Psoas muscle (tissue), 8 donors: ENCODE results near the gene IFITM1. TPM values are rescaled to one million over a fixed set of nuclear protein-coding genes. Genes with fewer than 3 reads are reported as not detected.
"Not testable (repeated sequence)": the region's sequence is repeated elsewhere in the genome, so short reads cannot be mapped to it uniquely, and the experiment has no call there.

Source experiments
- ATAC-seq, 4 donors: fragments of 200-7000 bp; cut with Tn5 transposase; one replicate each; pipeline ENCODE4 v1.9.1; 2020; ENCODE audit warnings: moderate library complexity in 3 of 4, mild to moderate bottlenecking in 2 of 4
- DNase-seq, 2 donors: peaks; one replicate each; pipeline ENCODE4 v3.0.0-alpha.2; 2020
- H3K27ac ChIP-seq: fragments of 200-600 bp; one replicate; pipeline ENCODE4 v1.8.0; 2022
- H3K27me3 ChIP-seq, 3 donors: fragments of 200-600 bp in 1 of 3; one replicate each; pipeline versions ENCODE4 v1.6.1 to v1.8.0; 2013 to 2022; ENCODE audit warnings: low read length in 2 of 3, mild to moderate bottlenecking in 2 of 3, moderate library complexity in 1 of 3; ENCODE audit not compliant: insufficient read depth in 3 of 3
- H3K36me3 ChIP-seq, 2 donors: fragments of 200-600 bp in 1 of 2; one replicate each; pipeline versions ENCODE4 v1.6.1 to v1.8.0; 2013 to 2022; ENCODE audit warnings: low read depth in 1 of 2, mild to moderate bottlenecking in 1 of 2, moderate library complexity in 1 of 2; ENCODE audit not compliant: insufficient read depth in 1 of 2
- H3K4me1 ChIP-seq: fragments of 200-600 bp; one replicate; pipeline ENCODE4 v1.8.0; 2022
- H3K4me3 ChIP-seq: fragments of 200-600 bp; one replicate; pipeline ENCODE4 v1.8.0; 2022; ENCODE audit warnings: mild to moderate bottlenecking
- H3K9me3 ChIP-seq: fragments of 200-600 bp; one replicate; pipeline ENCODE4 v1.8.0; 2022
- WGBS, 3 donors: extraction: QIAGEN DNeasy Blood & Tissue Kit; methylation state at CpG; one replicate each; pipeline versions ENCODE4 v1.1.6 to v1.1.7; 2013; 5-methylcytosine and 5-hydroxymethylcytosine counted together
- intact Hi-C, 2 donors: fragments of 100-400 bp; cut with DNase I; formaldehyde crosslinking; loops; one replicate each; pipeline versions ENCODE4 v1.11.0 to v1.14.2; 2022
- long read RNA-seq, 2 donors: library from polyadenylated mRNA; unstranded; transcript quantifications; one replicate each; pipeline ENCODE4 v2.0.0, GENCODE V29; 2021
- polyA plus RNA-seq, 3 donors: library from polyadenylated mRNA; stranded (reverse); fragments of 200-250 nt; gene quantifications; one replicate each; pipeline ENCODE4 v1.2.3, GENCODE V29; 2013
- total RNA-seq, 4 donors: library from RNA; stranded (reverse); fragmentation: NEBNext Ultra II Directional in 2 of 4; extraction: Animal tissue kit (Norgen Biotek cat#: 25700) in 2 of 4; gene quantifications; one replicate each; pipeline versions ENCODE4 v1.2.1 to v1.2.4, GENCODE V29; 2021 to 2023
- TF ChIP-seq, protein P1 (sequence below): fragments of 200-600 bp; IDR thresholded peaks from one replicate; pipeline ENCODE4 v1.8.0; 2022; ENCODE audit warnings: antibody characterized with exemption
- donor health status: healthy with polysubstance abuse.
- donor health status: DM: no; HTN: no; CAD: no; lungs with moderate emphysema.
- donor health status: Bipolar disorder and iron deficiency.
- donor health status: healthy.
- donor health status: DM: yes; HTN: yes; CAD: no.
- donor health status: DM: no; HTN: no; CAD: no.
- donor health status: DM: no; HTN: no; CAD: no.
- donor health status: DM: yes; HTN: yes; CAD: no.

The IFITM1 gene
- total RNA-seq (100 to 1,000 TPM in 1 of 4 donors, 10 to 100 TPM in 3; 44.0 to 105 (median 71.3) TPM), polyA plus RNA-seq (100 to 1,000 TPM in 1 of 3 donors, 10 to 100 TPM in 2; 39.7 to 107 (median 69.7) TPM)
- long read RNA-seq, donor 1, transcript IFITM1-202 (2 exons, 855 nt): major isoform, 48 of 55 reads
- long read RNA-seq, donor 1, partial matches to known transcripts: 0 of 55 reads
- long read RNA-seq, donor 1, other reads (novel, unspliced or antisense): 7 of 55 reads
- long read RNA-seq, donor 2, transcript IFITM1-202 (2 exons, 855 nt): major isoform, 51 of 53 reads
- long read RNA-seq, donor 2, partial matches to known transcripts: 0 of 53 reads
- long read RNA-seq, donor 2, other reads (novel, unspliced or antisense): 2 of 53 reads

DNA sequence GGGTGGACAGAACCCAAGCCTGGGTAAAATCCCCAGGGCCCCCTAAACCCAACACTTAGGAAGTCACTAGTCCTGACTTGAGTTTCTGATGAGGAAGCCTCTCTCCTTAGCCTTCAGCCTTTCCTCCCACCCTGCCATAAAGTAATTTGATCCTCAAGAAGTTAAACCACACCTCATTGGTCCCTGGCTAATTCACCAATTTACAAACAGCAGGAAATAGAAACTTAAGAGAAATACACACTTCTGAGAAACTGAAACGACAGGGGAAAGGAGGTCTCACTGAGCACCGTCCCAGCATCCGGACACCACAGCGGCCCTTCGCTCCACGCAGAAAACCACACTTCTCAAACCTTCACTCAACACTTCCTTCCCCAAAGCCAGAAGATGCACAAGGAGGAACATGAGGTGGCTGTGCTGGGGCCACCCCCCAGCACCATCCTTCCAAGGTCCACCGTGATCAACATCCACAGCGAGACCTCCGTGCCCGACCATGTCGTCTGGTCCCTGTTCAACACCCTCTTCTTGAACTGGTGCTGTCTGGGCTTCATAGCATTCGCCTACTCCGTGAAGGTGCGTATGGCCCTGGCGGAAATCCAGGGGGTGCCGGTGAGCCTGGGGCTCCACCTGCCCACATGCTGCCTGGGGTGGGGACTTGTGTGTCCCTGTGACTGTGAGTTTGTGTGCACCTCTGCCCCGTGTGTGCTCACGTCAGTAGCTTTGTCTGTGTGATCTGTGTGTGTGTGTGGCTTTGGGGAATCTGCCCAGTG is at the start of gene IFITM1:
IFITM1 (plus strand) TSS at position 254 of the 767 bp plus-strand sequence; CDS start at position 385, 131 bp downstream.
- Histone ChIP-seq H3K9me3 (no peaks in the 10 kb centered on the region), H3K36me3 (no peaks in the 10 kb centered on the region), H3K4me1 (peaks cover 9% of the 10 kb centered on the region), H3K4me3 (peak within 1 kb of the TSS; percentile 67), H3K27ac (peak within 1 kb of the TSS; percentile 71), H3K27me3 (peaks cover 0 to 30% (median 5%) of the 10 kb centered on the region in 3 donors)
- TF ChIP-seq, protein P1, sequence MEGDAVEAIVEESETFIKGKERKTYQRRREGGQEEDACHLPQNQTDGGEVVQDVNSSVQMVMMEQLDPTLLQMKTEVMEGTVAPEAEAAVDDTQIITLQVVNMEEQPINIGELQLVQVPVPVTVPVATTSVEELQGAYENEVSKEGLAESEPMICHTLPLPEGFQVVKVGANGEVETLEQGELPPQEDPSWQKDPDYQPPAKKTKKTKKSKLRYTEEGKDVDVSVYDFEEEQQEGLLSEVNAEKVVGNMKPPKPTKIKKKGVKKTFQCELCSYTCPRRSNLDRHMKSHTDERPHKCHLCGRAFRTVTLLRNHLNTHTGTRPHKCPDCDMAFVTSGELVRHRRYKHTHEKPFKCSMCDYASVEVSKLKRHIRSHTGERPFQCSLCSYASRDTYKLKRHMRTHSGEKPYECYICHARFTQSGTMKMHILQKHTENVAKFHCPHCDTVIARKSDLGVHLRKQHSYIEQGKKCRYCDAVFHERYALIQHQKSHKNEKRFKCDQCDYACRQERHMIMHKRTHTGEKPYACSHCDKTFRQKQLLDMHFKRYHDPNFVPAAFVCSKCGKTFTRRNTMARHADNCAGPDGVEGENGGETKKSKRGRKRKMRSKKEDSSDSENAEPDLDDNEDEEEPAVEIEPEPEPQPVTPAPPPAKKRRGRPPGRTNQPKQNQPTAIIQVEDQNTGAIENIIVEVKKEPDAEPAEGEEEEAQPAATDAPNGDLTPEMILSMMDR: no peak
- DNase-seq (peak in 1 of 2 donors; percentile 52), ATAC-seq (peak in 2 of 4 donors; percentile 13 to 35)
- intact Hi-C loops: no loop called here
- WGBS, 3 donors: 39 to 52% (median 42%) methylated on average over 18 of the region's 18 CpGs

DNA sequence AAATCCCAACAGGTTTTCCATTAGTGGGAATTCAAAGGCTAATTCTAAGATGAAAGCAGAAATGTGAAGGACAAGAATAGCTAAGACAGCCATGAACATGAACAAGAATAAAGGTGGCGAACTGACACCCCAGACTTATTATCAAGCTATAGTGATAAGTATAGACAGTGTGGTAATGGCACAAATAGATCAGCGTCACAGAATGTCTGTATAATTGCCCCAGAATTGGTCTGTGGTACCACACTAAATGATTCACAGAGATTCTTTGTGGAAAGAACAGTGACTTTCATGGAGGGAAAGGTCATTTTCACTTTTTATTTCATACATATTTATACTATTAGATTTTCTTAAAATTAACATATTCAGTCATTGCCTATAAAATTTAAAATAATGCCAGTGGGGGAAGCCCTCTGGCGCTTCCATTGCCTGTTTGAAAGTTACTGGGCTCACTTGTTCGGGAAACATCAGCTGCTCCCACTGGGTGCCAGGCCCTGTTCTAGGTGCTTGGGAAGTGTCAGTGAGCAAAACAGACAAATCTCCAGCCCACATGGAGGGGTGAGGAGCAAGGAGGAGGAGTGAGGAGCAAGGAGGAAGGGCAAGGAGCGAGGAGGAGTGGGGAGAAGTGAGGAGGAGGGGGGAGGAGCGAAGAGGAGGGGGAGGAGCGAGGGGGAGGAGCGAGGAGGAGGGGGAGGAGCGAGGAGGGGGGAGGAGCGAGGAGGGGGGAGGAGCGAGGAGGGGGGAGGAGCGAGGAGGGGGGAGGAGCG is 47.0 kb upstream of the IFITM1 start:
- Histone ChIP-seq H3K4me3 (no peak overlapping the region), H3K36me3 (no peaks in the 10 kb centered on the region), H3K27ac (no peak overlapping the region), H3K4me1 (no peaks in the 10 kb centered on the region), H3K27me3 (peaks cover 0 to 24% (median 0%) of the 10 kb centered on the region in 3 donors), H3K9me3 (peaks cover 3% of the 10 kb centered on the region)
- ATAC-seq (no peak), DNase-seq (no peak)
- TF ChIP-seq, protein P1: no peak
- intact Hi-C loops: no loop called here
- WGBS, 3 donors: 81 to 91% (median 86%) methylated on average over 4 to 5 of the region's 13 CpGs

DNA sequence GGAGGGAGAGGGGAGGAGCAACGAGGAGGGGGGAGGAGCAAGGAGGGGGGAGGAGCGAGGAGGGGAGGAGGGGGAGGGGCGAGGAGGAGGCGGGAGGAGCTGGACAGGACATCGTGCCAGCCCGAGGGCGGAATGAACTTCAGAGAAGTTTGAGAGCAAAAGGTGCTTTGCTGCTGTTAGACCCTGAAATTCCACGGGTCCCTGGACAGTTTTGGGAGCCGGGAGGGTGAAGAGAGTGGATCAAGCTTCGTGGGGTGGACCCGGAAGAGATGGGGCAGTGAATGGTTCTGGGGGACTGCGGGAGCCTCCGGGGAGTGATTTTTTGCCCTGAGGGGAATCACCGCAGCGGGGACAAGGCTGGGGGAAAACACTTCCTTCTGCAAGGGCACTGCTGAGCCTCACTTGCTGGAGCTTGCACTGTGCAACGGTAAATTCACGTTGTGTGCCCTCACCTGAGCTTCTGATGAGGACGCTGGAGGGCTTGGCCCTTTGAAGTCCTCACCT is 46.3 kb upstream of the IFITM1 start:
- ATAC-seq: peak; percentile 11 to 42 (median 30)
- peak in 1 of 2 donors; percentile 51 for DNase-seq
- H3K4me3 ChIP-seq: peak overlapping the region; percentile 32
- WGBS, 3 donors: 42 to 64% (median 57%) methylated on average over 16 to 17 of the region's 18 CpGs
- H3K36me3 ChIP-seq: no peaks in the 10 kb centered on the region
- H3K4me1 ChIP-seq: no peaks in the 10 kb centered on the region
- H3K27ac ChIP-seq: peak overlapping the region; percentile 23
- peaks cover 0 to 25% (median 0%) of the 10 kb centered on the region in 3 donors for H3K27me3 ChIP-seq
- TF ChIP-seq, protein P1: no peak
- intact Hi-C loops: no loop called here
- peaks cover 3% of the 10 kb centered on the region for H3K9me3 ChIP-seq

DNA sequence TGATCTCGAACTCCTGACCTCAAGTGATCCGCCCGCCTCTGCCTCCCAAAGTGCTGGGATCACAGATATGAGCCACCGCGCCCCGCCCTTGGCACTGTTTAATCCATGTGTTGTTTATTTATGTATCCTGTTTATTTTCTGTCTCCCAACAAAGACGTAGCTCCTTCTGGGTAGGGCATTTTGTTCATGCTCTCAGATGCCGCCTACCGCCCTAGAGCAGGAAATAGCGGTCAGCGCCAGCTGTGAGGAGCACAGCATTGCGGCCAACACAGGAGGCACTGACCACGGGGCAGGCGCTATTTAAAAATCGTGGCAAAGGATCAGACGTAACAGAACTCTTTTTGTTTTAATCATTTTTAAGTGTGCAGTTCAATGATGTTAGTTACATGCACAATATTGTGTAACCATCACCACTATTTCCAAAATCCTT is 45.1 kb upstream of the IFITM1 start:
- 39 to 42% (median 41%) methylated on average over 16 of the region's 16 CpGs for WGBS, 3 donors
- H3K4me1 ChIP-seq, intact Hi-C loops, H3K9me3 ChIP-seq, H3K36me3 ChIP-seq: not testable (repeated sequence)
- Histone ChIP-seq H3K27ac (peak overlapping the region; percentile 50), H3K27me3 (peaks cover 0 to 25% (median 3%) of the 10 kb centered on the region in 3 donors), H3K4me3 (peak overlapping the region; percentile 21)
- peak; percentile 49 to 79 (median 72) for ATAC-seq
- peak in 1 of 2 donors; percentile 78 for DNase-seq
